ENCODE data around the gene ATXN2. TPM values are rescaled to one million over a fixed set of nuclear protein-coding genes. Genes with fewer than 3 reads are reported as not detected.
A peak's percentile ranks its signal among the peaks of the same experiment; 100 is the strongest.

ATXN2 gene
- total and polyA plus RNA-seq, 9 of the 15 experiments (the other 6 are each of a cell fraction or from before 2014, with no cell fraction given) = 16.8 to 67.8 (median 29.3) TPM

- no peak for TF ChIP-seq NR2C2 (CRISPR knock-in tag; IDR thresholded peaks at IDR 0.05)
- 0 out of 2 replicates have a peak, but pooled peaks have one; percentile 42 for TF ChIP-seq NR2C2 (tag; IDR thresholded peaks at IDR 0.05)
- TF ChIP-seq LEF1 (IDR thresholded peaks at IDR 0.05) = peak; percentile 82
- no peak for TF ChIP-seq PTBP1 (IDR thresholded peaks at IDR 0.05; ENCODE audit: low read depth, low read length)
- no peak for TF ChIP-seq RBBP5 (IDR thresholded peaks at IDR 0.05; ENCODE audit: borderline replicate concordance, insufficient read depth, low read length, poor library complexity, severe bottlenecking)
- TF ChIP-seq E2F6 (IDR thresholded peaks at IDR 0.05; ENCODE audit: borderline replicate concordance in 1 of 2, extremely low read depth in 1 of 2, insufficient read depth in 1 of 2, insufficient read length in 1 of 2, low read depth in 1 of 2, low read length in 1 of 2, poor library complexity in 1 of 2, severe bottlenecking in 1 of 2) = peak; percentile 24 to 30
- TF ChIP-seq TCF7 (IDR thresholded peaks at IDR 0.05; ENCODE audit: borderline replicate concordance) = 0 out of 2 replicates have a peak, but pooled peaks have one; percentile 36
- TF ChIP-seq ZNF584 (CRISPR knock-in tag; IDR thresholded peaks at IDR 0.05; ENCODE audit: low read depth) = no peak
- TF ChIP-seq NFE2 (IDR thresholded peaks at IDR 0.05; ENCODE audit: low read depth) = no peak
- TF ChIP-seq, protein P1, sequence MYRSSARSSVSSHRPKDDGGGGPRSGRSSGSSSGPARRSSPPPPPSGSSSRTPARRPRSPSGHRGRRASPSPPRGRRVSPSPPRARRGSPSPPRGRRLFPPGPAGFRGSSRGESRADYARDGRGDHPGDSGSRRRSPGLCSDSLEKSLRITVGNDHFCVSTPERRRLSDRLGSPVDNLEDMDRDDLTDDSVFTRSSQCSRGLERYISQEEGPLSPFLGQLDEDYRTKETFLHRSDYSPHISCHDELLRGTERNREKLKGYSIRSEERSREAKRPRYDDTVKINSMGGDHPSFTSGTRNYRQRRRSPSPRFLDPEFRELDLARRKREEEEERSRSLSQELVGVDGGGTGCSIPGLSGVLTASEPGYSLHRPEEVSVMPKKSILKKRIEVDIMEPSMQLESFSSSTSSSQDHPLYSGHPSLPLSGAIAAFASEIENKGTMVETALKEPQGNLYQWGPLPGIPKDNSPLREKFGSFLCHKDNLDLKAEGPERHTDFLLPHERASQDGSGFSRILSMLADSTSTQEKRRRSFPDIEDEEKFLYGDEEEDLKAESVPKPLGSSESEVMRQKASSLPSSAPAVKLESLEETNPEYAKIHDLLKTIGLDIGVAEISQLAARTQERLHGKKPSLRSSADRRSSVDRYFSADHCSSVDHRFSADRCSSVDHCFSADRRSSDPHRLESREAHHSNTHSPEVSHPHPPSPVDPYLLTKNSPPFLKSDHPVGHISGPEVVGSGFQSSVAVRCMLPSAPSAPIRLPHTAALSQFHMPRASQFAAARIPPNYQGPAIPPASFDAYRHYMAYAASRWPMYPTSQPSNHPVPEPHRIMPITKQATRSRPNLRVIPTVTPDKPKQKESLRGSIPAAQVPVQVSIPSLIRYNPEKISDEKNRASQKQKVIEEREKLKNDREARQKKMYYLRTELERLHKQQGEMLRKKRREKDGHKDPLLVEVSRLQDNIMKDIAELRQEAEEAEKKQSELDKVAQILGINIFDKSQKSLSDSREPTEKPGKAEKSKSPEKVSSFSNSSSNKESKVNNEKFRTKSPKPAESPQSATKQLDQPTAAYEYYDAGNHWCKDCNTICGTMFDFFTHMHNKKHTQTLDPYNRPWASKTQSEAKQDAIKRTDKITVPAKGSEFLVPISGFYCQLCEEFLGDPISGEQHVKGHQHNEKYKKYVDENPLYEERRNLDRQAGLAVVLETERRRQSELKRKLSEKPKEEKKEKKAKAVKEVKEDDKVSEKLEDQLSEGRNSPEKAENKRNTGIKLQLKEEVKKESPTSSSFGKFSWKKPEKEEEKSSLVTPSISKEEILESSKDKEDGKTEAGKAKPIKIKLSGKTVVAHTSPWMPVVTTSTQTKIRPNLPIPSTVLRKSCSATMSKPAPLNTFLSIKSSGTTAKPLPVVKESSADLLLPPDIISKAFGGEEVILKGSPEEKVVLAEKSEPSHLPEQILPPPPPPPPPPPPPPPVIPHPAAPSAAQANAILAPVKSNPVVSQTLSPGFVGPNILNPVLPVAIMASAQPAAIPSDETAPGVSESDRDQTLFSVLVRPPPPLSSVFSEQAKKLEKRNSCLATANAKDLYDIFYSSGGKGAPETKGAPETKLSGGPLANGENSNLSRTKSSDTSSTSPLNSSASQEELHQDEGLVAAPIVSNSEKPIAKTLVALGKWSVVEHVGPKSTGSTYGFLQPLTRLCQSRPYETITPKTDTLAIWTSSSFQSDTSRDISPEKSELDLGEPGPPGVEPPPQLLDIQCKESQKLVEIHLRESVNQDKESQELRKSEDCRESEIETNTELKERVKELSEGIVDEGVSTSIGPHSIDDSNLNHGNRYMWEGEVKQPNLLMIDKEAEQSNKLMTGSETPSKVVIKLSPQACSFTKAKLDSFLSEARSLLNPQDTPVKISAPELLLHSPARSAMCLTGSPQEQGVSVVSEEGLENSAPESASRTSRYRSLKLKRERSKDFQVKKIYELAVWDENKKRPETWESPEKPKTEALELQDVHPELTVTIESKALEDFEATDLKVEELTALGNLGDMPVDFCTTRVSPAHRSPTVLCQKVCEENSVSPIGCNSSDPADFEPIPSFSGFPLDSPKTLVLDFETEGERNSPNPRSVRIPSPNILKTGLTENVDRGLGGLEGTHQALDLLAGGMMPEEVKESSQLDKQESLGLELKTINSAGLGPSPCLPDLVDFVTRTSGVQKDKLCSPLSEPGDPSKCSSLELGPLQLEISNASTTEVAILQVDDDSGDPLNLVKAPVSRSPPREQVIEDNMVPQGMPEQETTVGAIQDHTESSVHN (IDR thresholded peaks at IDR 0.05; ENCODE audit: borderline replicate concordance in 1 of 2, low read depth in 1 of 2) = 0 out of 4 replicates have a peak, but pooled peaks have one; percentile 19 to 85
- peak; percentile 65 for TF ChIP-seq RAD51 (IDR thresholded peaks at IDR 0.05; ENCODE audit: borderline replicate concordance, low read depth)
- TF ChIP-seq RNF2 (IDR thresholded peaks at IDR 0.05) = peak; percentile 69
- peak; percentile 91 for TF ChIP-seq DPF2 (IDR thresholded peaks at IDR 0.05)
- peak; percentile 56 for TF ChIP-seq TAF9B (IDR thresholded peaks at IDR 0.05; ENCODE audit: partially characterized antibody)
- TF ChIP-seq NCOR1 (IDR thresholded peaks at IDR 0.05) = peak; percentile 88
- TF ChIP-seq MYC (IDR thresholded peaks at IDR 0.05; ENCODE audit: low read depth, low read length) = peak; percentile 97
- 0 out of 2 replicates have a peak, but pooled peaks have one; percentile 28 for TF ChIP-seq MYC (CRISPR knock-in tag; IDR thresholded peaks at IDR 0.05; ENCODE audit: borderline replicate concordance, low read depth)
- no peak; the same call in 1 of the 2 replicates for TF ChIP-seq SUPT5H (IDR thresholded peaks at IDR 0.05)
- peak; percentile 85; the same call in 1 of the 2 replicates for TF ChIP-seq ZKSCAN8 (CRISPR knock-in tag; IDR thresholded peaks at IDR 0.05)
- TF ChIP-seq RBFOX2 (IDR thresholded peaks at IDR 0.05; ENCODE audit: low read depth, low read length) = peak; percentile 69
Measured at GRCh38 chr12:111636209-111636945, 37.3 kb upstream of the ATXN2 start (continued).

Measured in K562 (cell line).